Measurements from ENCODE around the gene TBC1D16.

- TF ChIP-seq CTCF (IDR thresholded peaks at IDR 0.05) (no peak), POLR2AphosphoS5 (IDR thresholded peaks at IDR 0.05) (no peak), POLR2A (IDR thresholded peaks at IDR 0.05) (no peak)
Measured at GRCh38 chr17:80080081-80080480, 44.4 kb upstream of the TBC1D16 start.

Measured in breast epithelium (tissue), 3 donors.